Hepatocyte (in vitro differentiated cells): ENCODE data around the gene FBXO8.
"Not testable (repeated sequence)": the region's sequence is repeated elsewhere in the genome, so short reads cannot be mapped to it uniquely, and the experiment has no call there.

Source experiments
- EZH2 ChIP-seq: fragments of 200-600 bp; sonication (generic); IDR thresholded peaks from 2 replicates; pipeline ENCODE4 v1.6.1; 2016; ENCODE audit warnings: antibody characterized with exemption, mild to moderate bottlenecking, borderline replicate concordance
- EZH2phosphoT487 ChIP-seq: fragments of 200-600 bp; sonication (generic); IDR thresholded peaks from one replicate; pipeline ENCODE4 v1.6.1; 2018; ENCODE audit warnings: antibody characterized with exemption, mild to moderate bottlenecking, low read depth, moderate library complexity; ENCODE audit not compliant: unreplicated experiment, severe bottlenecking
- TF ChIP-seq, protein P1 (sequence below): fragments of 200-600 bp; sonication (generic); IDR thresholded peaks from 2 replicates; pipeline ENCODE4 v1.5.1; 2016; ENCODE audit warnings: antibody characterized with exemption, mild to moderate bottlenecking; ENCODE audit not compliant: poor library complexity

- TF ChIP-seq, protein P1, sequence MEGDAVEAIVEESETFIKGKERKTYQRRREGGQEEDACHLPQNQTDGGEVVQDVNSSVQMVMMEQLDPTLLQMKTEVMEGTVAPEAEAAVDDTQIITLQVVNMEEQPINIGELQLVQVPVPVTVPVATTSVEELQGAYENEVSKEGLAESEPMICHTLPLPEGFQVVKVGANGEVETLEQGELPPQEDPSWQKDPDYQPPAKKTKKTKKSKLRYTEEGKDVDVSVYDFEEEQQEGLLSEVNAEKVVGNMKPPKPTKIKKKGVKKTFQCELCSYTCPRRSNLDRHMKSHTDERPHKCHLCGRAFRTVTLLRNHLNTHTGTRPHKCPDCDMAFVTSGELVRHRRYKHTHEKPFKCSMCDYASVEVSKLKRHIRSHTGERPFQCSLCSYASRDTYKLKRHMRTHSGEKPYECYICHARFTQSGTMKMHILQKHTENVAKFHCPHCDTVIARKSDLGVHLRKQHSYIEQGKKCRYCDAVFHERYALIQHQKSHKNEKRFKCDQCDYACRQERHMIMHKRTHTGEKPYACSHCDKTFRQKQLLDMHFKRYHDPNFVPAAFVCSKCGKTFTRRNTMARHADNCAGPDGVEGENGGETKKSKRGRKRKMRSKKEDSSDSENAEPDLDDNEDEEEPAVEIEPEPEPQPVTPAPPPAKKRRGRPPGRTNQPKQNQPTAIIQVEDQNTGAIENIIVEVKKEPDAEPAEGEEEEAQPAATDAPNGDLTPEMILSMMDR = not testable (repeated sequence)
- not testable (repeated sequence) for TF ChIP-seq EZH2phosphoT487, EZH2
Observed at GRCh38 chr4:174295142-174295541, 11.7 kb upstream of the FBXO8 start.
